Suprapubic skin (tissue), 3 donors: ENCODE data around the gene IFNAR1.

Source experiments
- POLR2A ChIP-seq, 2 donors: fragments of 450-650 bp; IDR thresholded peaks; one replicate each; pipeline ENCODE4 v1.6.1; 2017; ENCODE audit warnings: antibody characterized with exemption in 2 of 2, mild to moderate bottlenecking in 2 of 2, moderate library complexity in 2 of 2
- TF ChIP-seq, protein P1 (sequence below), 2 donors: fragments of 200-600 bp in 1 of 2; fragments of 450-650 bp in 1 of 2; sonication (generic) in 1 of 2; IDR thresholded peaks; one replicate each; pipeline ENCODE4 v1.5.1; 2016 to 2019; ENCODE audit warnings: antibody characterized with exemption in 2 of 2, mild to moderate bottlenecking in 1 of 2, moderate library complexity in 1 of 2

DNA sequence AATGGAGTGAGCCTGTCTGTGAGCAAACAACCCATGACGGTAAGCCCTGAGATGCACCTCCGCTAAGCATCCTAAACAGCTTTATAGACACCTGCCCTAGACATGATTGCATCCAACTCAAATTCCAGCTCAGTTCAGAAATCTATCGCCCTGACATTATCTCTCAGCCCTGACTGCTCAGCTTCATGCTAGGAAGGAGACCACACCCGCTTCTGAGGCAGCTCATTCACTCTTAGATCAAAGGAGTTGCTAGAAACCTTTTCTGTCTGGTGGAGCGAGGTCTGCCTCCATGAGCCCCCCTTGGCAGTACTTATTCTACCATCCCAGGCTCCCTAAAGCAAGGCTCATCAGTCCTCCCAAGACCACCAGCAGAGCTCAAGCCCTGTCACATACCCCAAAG is 41.6 kb upstream of the IFNAR1 start:
- TF ChIP-seq, protein P1, sequence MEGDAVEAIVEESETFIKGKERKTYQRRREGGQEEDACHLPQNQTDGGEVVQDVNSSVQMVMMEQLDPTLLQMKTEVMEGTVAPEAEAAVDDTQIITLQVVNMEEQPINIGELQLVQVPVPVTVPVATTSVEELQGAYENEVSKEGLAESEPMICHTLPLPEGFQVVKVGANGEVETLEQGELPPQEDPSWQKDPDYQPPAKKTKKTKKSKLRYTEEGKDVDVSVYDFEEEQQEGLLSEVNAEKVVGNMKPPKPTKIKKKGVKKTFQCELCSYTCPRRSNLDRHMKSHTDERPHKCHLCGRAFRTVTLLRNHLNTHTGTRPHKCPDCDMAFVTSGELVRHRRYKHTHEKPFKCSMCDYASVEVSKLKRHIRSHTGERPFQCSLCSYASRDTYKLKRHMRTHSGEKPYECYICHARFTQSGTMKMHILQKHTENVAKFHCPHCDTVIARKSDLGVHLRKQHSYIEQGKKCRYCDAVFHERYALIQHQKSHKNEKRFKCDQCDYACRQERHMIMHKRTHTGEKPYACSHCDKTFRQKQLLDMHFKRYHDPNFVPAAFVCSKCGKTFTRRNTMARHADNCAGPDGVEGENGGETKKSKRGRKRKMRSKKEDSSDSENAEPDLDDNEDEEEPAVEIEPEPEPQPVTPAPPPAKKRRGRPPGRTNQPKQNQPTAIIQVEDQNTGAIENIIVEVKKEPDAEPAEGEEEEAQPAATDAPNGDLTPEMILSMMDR (IDR thresholded peaks at IDR 0.05), result no peak
- no peak for TF ChIP-seq POLR2A (IDR thresholded peaks at IDR 0.05)
